Activated CD8-positive, alpha-beta memory T cell treated with anti-CD3 and anti-CD28 coated beads for 48 hours (primary cell): Measurements from ENCODE around the gene TNS2.

ENCODE experiments used
- DNase-seq, 3 experiments: peaks; one replicate each; pipeline ENCODE4 v3.0.0-alpha.2; 2020; ENCODE audit warnings: low read depth in 2 of 3, low spot score in 2 of 3

TNS2 gene

GRCh38 chr12:53113136-53113705, 63.4 kb downstream of the TNS2 start:
- no peak for DNase-seq

- no peak for DNase-seq
Observed at GRCh38 chr12:53113951-53114350, 64.1 kb downstream of the TNS2 start.
